Activated T-cell treated with anti-CD3 and anti-CD28 coated beads for 4 hours (primary cell): ENCODE data around the gene CYP3A5.

Source experiments
- DNase-seq: peaks from one replicate; pipeline ENCODE4 v3.0.0-alpha.2; 2020

CYP3A5 gene

GRCh38 chr7:99605527-99605926, 74.3 kb downstream of the CYP3A5 start:
- no peak for DNase-seq

DNA sequence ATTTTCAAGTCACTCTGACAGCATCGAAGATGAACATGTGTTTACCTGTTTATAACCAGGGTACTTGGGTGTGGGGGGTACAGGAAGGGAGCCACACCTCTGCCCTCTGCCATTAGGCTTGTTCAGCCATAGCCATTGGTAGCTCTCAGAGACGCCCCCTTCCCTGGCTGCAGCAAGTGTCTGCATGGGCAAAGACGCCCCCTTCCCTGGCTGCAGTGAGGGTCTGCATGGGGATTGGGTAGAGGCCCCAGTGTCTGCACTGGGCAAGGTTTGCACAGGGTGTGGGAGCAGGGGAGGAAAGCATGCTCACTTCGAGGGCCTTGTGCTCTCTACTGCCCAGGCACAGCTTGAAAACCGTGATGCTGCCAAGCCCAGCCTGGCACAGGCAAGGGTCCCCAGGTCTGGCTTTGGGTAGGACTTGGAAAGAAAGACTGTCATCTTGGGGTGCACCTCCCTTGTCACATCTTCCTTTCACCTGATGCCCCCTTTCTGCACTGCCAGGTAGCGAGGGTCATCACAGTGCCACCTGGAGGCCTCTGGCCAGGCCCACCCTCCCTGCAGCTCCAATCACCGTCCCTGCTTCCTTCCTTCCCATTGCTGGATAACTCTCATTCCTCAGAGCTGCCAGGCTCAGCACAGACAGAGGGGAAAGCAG, 78.0 kb downstream of the CYP3A5 start:
- DNase-seq, result no peak

- DNase-seq, result no peak
These were observed 80.0 kb downstream of the CYP3A5 start for GRCh38 chr7:99599836-99600235.
